Measurements from ENCODE around the gene NHEJ1.

Gene NHEJ1

DNA sequence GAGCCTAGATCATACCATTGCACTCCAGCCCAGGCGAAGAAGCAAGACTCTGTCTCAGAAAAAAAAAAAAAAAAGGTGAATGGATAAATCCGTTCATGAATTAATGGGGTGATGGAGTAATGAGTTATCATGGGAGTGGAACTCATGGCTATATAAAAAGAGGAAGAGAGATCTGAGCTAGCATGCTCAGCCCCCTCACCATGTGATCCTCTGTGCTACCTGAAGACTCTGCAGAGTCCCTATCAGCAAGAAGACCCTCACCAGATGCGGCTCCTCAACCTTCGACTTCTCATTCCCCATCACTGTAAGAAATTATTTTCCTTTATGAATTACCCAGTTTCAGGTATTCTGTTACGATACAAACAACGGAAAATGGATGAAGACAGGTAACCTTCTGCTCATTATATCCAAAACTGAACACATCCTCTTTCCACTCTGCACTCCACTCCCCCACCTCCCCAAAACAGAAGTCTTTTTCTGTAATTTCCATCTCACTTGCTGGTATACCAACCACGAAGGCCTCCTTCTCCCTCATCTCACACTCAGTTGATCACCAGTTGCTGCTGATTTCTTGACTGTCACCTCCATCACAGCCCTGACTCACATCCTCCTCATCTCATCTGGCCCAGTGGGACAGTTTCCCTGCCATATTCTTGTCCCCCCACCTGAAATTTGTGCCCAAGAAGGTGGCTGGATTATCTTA is 26.3 kb upstream of the NHEJ1 start:
- no peak for TF ChIP-seq GATA2 (IDR thresholded peaks at IDR 0.05; ENCODE audit: low read depth, low read length)
- no peak for TF ChIP-seq GATA3 (IDR thresholded peaks at IDR 0.05; ENCODE audit: low read depth, low read length)

DNA sequence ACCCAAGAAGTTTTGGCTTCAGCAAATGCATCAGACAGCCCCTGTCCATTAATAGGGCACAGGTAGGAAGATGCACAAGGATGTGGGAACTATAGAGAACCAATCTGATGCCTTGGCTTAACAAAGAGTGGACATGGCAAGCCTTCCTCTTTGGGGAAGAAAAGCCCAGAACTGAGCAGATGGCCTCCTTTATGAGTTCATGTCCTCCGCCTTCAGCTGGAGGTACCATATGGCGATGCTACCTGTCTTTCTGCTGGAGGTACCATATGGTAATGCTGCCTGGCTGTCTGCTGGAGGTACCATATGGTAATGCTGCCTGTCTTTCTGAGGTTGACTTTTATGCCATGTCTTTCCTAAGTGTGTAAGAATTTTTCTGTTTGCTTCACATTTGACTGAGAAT is 23.5 kb upstream of the NHEJ1 start:
- no peak for TF ChIP-seq GATA2 (IDR thresholded peaks at IDR 0.05; ENCODE audit: low read depth, low read length)
- no peak for TF ChIP-seq GATA3 (IDR thresholded peaks at IDR 0.05; ENCODE audit: low read depth, low read length)

DNA sequence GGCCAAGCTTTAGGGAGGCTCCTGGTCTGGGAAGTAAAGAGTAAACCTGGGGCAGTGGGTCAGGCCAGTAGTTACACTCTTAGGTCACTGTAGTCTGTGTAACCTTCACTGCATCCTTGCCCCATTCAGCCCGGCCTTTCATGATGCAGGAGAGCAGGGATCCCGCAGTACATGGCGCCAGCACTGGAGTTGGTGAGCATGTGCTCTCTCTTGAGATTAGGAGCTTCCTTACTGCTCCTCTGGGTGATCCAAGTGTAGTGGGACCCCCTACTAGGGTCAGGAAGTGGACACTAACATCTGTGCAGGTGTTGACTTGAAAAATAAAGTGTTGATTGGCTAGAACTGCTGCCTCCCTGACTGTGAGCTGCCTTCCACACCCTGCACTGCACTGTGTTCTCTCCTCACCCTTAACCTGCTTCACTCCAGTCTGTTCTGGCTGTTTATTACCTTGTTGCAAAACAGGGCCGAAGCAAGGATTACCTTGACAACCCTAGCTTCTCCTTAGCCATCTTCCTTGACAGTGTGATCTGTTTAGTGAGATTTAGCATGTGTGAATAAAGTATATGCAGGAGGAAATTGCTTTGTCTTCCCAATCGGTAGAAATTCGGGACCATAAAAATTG is 22.6 kb upstream of the NHEJ1 start:
- TF ChIP-seq GATA3 (IDR thresholded peaks at IDR 0.05; ENCODE audit: low read depth, low read length) (no peak), GATA2 (IDR thresholded peaks at IDR 0.05; ENCODE audit: low read depth, low read length) (no peak)

DNA sequence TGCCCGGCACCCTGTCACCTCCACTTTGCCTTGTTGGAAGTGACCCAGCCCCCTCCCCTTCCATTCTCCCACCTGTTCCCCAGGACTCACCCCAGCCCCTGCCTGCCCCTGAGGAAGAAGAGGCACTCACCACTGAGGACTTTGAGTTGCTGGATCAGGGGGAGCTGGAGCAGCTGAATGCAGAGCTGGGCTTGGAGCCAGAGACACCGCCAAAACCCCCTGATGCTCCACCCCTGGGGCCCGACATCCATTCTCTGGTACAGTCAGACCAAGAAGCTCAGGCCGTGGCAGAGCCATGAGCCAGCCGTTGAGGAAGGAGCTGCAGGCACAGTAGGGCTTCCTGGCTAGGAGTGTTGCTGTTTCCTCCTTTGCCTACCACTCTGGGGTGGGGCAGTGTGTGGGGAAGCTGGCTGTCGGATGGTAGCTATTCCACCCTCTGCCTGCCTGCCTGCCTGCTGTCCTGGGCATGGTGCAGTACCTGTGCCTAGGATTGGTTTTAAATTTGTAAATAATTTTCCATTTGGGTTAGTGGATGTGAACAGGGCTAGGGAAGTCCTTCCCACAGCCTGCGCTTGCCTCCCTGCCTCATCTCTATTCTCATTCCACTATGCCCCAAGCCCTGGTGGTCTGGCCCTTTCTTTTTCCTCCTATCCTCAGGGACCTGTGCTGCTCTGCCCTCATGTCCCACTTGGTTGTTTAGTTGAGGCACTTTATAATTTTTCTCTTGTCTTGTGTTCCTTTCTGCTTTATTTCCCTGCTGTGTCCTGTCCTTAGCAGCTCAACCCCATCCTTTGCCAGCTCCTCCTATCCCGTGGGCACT is 21.9 kb upstream of the NHEJ1 start:
- no peak for TF ChIP-seq GATA2 (IDR thresholded peaks at IDR 0.05; ENCODE audit: low read depth, low read length)
- no peak for TF ChIP-seq GATA3 (IDR thresholded peaks at IDR 0.05; ENCODE audit: low read depth, low read length)

DNA sequence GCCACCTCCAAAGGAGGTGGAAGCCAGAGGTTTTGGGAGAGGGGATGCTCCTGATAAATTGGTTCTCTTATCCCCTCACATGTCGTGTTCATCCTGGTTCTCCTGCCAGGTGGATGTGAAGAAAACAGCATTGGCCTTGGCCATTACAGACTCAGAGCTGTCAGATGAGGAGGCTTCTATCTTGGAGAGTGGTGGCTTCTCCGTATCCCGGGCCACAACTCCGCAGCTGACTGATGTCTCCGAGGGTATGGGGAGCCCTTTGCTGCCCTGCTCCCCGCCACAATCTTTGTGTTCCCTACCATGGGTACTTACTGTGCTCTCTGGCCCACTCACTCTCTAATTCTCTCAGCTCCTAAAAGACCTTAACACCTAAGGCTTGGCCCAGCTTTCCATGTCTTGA is 20.9 kb upstream of the NHEJ1 start:
- TF ChIP-seq GATA3 (IDR thresholded peaks at IDR 0.05; ENCODE audit: low read depth, low read length): no peak
- TF ChIP-seq GATA2 (IDR thresholded peaks at IDR 0.05; ENCODE audit: low read depth, low read length): no peak

DNA sequence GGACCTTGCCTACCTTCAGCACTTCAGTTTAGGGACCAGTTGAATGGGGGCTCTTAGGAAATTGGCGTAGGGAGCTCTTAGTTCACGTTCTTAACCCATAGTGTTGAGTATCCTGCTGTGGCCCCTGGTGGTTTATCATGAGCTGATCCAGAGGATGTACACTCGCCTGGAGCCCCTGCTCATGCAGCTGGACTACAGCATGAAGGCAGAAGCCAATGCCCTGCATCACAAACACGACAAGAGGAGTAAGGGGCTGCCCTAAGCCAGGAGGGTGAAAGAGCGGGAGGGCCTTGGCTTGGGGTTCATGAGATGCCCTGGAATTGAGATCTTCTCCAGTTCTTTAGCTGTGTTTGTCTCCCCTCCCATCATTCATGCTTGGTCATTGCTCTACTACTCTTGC is 20.3 kb upstream of the NHEJ1 start:
- TF ChIP-seq GATA3 (IDR thresholded peaks at IDR 0.05; ENCODE audit: low read depth, low read length) (no peak), GATA2 (IDR thresholded peaks at IDR 0.05; ENCODE audit: low read depth, low read length) (no peak)

DNA sequence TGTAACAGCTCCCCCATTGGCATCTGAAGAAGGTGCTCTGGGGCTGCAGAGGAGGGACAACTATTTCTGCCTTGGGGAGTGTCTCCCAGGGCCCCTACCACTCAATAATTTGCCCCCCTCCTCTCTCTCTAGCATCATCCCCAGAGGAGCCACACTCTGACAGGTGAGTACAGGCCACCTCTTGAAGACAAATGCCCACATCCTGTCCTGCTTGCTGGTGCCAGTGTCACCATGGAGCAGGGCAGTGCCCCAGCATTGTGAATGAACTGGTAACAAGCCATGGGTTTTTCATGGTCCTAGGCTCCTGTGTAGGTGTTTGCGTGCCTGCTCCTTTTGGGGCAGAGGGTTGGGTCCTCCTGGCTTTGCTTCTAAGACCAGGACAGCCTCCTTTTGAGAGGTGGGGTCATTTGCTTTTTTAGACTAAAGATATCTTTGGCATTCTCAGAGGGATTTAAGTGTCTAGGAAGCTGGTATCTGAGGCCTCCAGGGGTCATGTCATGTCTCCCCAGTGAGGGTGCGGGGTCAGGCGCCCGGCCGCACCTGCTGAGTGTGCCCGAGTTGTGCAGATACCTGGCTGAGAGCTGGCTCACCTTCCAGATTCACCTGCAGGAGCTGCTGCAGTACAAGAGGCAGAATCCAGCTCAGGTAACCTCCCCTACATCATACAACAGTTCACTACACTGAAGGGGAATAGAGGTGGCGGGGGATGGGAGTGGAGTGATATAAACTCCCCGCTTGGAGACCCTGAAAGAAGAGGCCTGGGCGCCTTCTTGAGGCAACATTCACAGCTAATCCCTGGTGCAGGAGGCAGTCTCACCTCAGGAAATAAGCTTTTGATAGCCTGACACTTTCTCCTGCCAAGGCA is 19.2 kb upstream of the NHEJ1 start:
- TF ChIP-seq GATA3 (IDR thresholded peaks at IDR 0.05; ENCODE audit: low read depth, low read length) (no peak), GATA2 (IDR thresholded peaks at IDR 0.05; ENCODE audit: low read depth, low read length) (no peak)

DNA sequence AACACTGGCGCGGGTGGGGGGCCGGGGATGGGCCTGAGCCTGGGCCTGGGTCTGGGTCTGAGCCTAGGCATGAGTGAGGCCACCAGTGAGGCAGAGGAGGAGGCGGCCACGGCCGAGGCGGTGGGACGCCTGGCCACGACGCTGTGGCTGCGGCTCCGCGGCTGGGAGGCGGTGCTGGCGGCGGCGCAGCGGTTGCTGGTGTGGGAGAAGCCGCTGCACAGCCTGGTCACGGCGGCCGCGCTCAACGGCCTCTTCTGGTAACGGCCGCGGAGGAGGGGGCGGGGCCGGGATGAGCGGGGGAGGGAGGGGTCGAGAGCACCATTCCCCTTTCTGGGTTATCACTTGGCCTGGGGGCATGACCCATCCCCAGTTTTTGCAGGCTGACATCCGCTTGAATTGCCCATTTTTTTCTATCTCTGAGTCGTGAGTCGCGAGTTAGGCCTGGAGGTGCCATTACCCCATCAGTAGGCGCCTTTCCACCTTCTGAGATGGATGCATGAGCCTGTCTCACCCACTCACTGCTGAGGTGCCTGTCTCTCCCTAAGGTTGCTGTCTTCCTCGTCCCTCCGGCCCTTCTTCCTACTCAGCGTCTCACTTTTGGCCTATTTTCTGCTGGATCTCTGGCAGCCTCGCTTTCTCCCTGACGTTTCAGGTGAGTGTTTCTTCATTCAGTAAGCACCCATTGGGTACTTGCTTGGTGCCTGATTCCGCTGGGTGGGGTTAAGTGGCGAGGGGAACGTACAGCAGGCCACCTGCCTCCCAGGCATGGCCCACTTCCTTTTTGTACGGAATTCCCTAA is 18.0 kb upstream of the NHEJ1 start:
- TF ChIP-seq GATA3 (IDR thresholded peaks at IDR 0.05; ENCODE audit: low read depth, low read length): no peak

DNA sequence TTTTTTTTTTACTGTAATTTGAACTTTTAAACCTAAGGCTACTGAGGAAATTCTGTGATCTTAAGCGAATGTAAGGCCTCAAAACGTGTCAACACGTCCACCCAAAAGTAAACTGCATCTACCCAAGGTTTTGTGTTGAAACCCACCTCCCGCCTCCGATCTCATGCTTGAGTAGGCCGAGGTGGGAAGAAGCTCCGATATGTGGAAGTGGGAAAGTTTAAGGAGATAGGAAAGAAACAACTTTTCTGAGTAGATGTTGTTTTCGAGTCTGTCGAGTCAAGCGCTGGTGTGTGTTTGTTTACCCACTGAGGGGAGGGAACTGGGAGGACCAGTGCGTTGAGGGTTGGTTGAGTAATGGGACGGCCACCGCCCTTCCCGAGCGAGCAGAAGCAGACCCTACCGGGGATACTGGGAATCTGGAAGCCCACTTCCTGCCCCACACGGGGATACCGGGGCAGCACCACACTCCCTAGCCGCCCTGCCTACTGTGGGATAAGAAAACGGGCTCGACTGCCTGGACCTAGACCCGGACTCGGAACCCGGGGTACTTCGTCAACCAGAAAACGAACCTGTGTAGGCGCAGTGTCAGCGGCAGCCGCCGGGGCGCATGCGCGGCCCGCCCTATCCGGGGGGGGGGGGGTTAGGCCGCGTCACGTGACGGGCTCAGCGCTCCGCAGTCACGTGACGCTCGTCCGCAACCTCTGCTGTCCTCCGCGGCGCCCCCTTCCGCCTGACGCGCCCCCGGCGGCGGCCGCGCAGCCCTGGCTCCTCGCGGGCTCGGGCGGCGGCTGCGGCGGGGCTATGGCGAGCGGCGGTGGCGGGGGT is 17.1 kb upstream of the NHEJ1 start, which contains the start of gene RETREG2:
Gene RETREG2, plus strand, starts transcription at position 724 of the 825 bp plus-strand sequence. Its CDS starts 78 bp downstream, at position 802.
- no peak; the same call in 1 of the 2 replicates for TF ChIP-seq GATA2 (IDR thresholded peaks at IDR 0.05; ENCODE audit: low read depth, low read length)
- no peak for TF ChIP-seq GATA3 (IDR thresholded peaks at IDR 0.05; ENCODE audit: low read depth, low read length)

DNA sequence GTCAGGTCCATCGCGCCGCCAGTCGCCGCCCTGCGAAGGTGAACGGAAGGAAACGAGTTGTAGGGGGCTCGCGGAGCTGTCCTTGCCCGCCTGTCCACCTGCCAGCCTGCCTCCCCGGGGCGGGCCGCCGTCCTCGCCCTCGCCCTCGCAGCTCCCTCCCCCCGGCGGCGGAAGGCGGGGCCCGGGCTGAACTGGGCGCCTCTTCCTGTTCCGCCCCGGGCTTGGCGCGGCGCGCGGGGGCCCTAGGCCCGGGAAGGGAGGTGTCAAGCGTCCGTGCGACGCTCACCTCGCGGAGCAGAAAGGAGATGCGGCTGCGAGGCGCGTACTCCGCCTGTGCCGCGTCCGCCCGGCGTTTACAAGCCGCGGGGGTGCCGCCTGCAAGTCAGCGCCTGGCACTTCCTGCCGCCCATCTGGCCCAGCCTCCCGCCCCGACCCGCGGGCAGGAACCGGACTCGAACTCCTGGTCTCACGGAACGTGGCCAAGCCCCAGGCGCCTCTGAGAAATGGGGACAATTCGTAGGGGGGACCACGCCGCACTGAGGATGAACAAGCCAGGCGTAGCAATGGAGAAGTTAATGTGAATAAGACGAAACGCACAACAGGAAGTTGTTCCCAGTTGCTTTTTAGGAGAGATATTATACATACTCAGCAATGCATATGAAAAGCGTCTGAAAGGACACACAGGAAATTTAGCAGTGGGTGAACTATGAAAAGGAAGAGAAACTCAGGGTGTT is 16.4 kb upstream of the NHEJ1 start, which contains the start of gene CNPPD1:
Gene CNPPD1, minus strand, starts transcription at position 108 of the 734 bp plus-strand sequence. Its CDS starts 97 bp downstream, at position 11.
- TF ChIP-seq GATA3 (IDR thresholded peaks at IDR 0.05; ENCODE audit: low read depth, low read length) (no peak), GATA2 (IDR thresholded peaks at IDR 0.05; ENCODE audit: low read depth, low read length) (no peak)

Data from SH-SY5Y (cell line).